Peyer's patch (tissue), 4 donors: ENCODE measurements around the gene DKK3. TPM values are rescaled to one million over a fixed set of nuclear protein-coding genes. Genes with fewer than 3 reads are reported as not detected.
A peak's percentile ranks its signal among the peaks of the same experiment; 100 is the strongest.

Experiments used
- DNase-seq, 3 donors: peaks; one replicate each; pipeline ENCODE4 v3.0.0-alpha.2; 2017 to 2019
- H3K27ac ChIP-seq, 4 donors: fragments of 200-600 bp; sonication (generic); one replicate each; pipeline ENCODE4 v1.5.1; 2016 to 2019
- H3K27me3 ChIP-seq, 2 donors: fragments of 200-600 bp; sonication (generic); one replicate each; pipeline ENCODE4 v1.5.1; 2019
- H3K36me3 ChIP-seq, 3 donors: fragments of 200-600 bp; sonication (generic); one replicate each; pipeline ENCODE4 v1.5.1; 2016 to 2019
- H3K4me1 ChIP-seq, 4 donors: fragments of 200-600 bp; sonication (generic); one replicate each; pipeline ENCODE4 v1.5.1; 2016 to 2019
- H3K4me3 ChIP-seq, 4 donors: fragments of 200-600 bp; sonication (generic); 1 replicate in 3 of 4; 2 replicates in 1 of 4; pipeline ENCODE4 v1.5.1; 2016 to 2019; ENCODE audit warnings: mild to moderate bottlenecking in 1 of 4
- H3K9me3 ChIP-seq, 4 donors: fragments of 200-600 bp; sonication (generic); one replicate each; pipeline ENCODE4 v1.5.1; 2016 to 2019; ENCODE audit warnings: mild to moderate bottlenecking in 1 of 4
- CTCF ChIP-seq, 6 experiments: fragments of 450-650 bp in 4 of 6; fragments of 200-600 bp in 2 of 6; sonication (generic) in 1 of 6; IDR thresholded peaks; one replicate each; pipeline ENCODE4 v1.5.1; 2017 to 2019; ENCODE audit warnings: antibody characterized with exemption in 6 of 6, mild to moderate bottlenecking in 3 of 6, moderate library complexity in 1 of 6
- POLR2A ChIP-seq, 2 donors: fragments of 450-650 bp; IDR thresholded peaks; one replicate each; pipeline ENCODE4 v1.5.1; 2017; ENCODE audit warnings: antibody characterized with exemption in 2 of 2, mild to moderate bottlenecking in 2 of 2, moderate library complexity in 2 of 2
- total RNA-seq, 4 donors: library from RNA; depleted of rRNA; stranded (reverse); fragments of >200 nt; gene quantifications; one replicate each; pipeline ENCODE4 v1.1.0, GENCODE V29; 2016

DKK3 gene
- total RNA-seq, 4 donors from 2014 or later, result 19.8 to 52.0 (median 26.7) TPM

- Histone ChIP-seq H3K27me3 (no peaks in the 10 kb centered on the region), H3K36me3 (no peaks in the 10 kb centered on the region), H3K4me3 (no peak overlapping the region), H3K4me1 (no peaks in the 10 kb centered on the region), H3K9me3 (no peaks in the 10 kb centered on the region), H3K27ac (no peak overlapping the region)
- no peak for DNase-seq
- TF ChIP-seq POLR2A (IDR thresholded peaks at IDR 0.05), result no peak
These were observed 14.6 kb downstream of the DKK3 start for GRCh38 chr11:11993839-11994238.

GRCh38 chr11:11992257-11993212 is 15.9 kb downstream of the DKK3 start:
- H3K4me1 ChIP-seq, result no peaks in the 10 kb centered on the region
- H3K9me3 ChIP-seq, result no peaks in the 10 kb centered on the region
- H3K36me3 ChIP-seq, result no peaks in the 10 kb centered on the region
- no peak overlapping the region for H3K4me3 ChIP-seq
- no peak for DNase-seq
- no peaks in the 10 kb centered on the region for H3K27me3 ChIP-seq
- no peak for TF ChIP-seq POLR2A (IDR thresholded peaks at IDR 0.05)
- TF ChIP-seq CTCF (IDR thresholded peaks at IDR 0.05), result no peak
- H3K27ac ChIP-seq, result no peak overlapping the region

GRCh38 chr11:11989774-11990744 is 18.4 kb downstream of the DKK3 start:
- no peak overlapping the region for H3K27ac ChIP-seq
- H3K9me3 ChIP-seq, result no peaks in the 10 kb centered on the region
- H3K4me3 ChIP-seq, result no peak overlapping the region
- DNase-seq, result no peak
- no peaks in the 10 kb centered on the region for H3K36me3 ChIP-seq
- no peak for TF ChIP-seq CTCF (IDR thresholded peaks at IDR 0.05)
- TF ChIP-seq POLR2A (IDR thresholded peaks at IDR 0.05), result no peak
- H3K4me1 ChIP-seq, result no peaks in the 10 kb centered on the region
- no peaks in the 10 kb centered on the region for H3K27me3 ChIP-seq

GRCh38 chr11:11988681-11989261 is 19.7 kb downstream of the DKK3 start:
- Histone ChIP-seq H3K27me3 (no peaks in the 10 kb centered on the region), H3K4me1 (no peaks in the 10 kb centered on the region), H3K27ac (peak overlapping the region in 2 of 4 donors; percentile 23 to 47), H3K36me3 (no peaks in the 10 kb centered on the region), H3K4me3 (no peak overlapping the region), H3K9me3 (no peaks in the 10 kb centered on the region)
- TF ChIP-seq POLR2A (IDR thresholded peaks at IDR 0.05), result no peak
- TF ChIP-seq CTCF (IDR thresholded peaks at IDR 0.05), result no peak
- DNase-seq, result no peak

- Histone ChIP-seq H3K36me3 (no peaks in the 10 kb centered on the region), H3K27ac (peak overlapping the region in 2 of 4 donors; percentile 23 to 47), H3K4me3 (no peak overlapping the region), H3K4me1 (no peaks in the 10 kb centered on the region), H3K27me3 (no peaks in the 10 kb centered on the region), H3K9me3 (no peaks in the 10 kb centered on the region)
- DNase-seq, result no peak
- no peak for TF ChIP-seq POLR2A (IDR thresholded peaks at IDR 0.05)
- TF ChIP-seq CTCF (IDR thresholded peaks at IDR 0.05), result no peak
These were observed 20.3 kb downstream of the DKK3 start for GRCh38 chr11:11988099-11988651.
